NCI-H2081 treated with DMSO at 0.1 percent for 48 hours (cell line): ENCODE results near the gene FCN3.

ENCODE experiments used
- DNase-seq: peaks from one replicate; lab custom pipeline; 2025; lab: John Stamatoyannopoulos, UW

The FCN3 gene

GRCh38 chr1:27380224-27380623 lies 5.6 kb upstream of the FCN3 start:
- no peak for DNase-seq

- DNase-seq: no peak
Measured at GRCh38 chr1:27379564-27380122, 5.0 kb upstream of the FCN3 start.

GRCh38 chr1:27377760-27378495 lies 3.3 kb upstream of the FCN3 start:
- DNase-seq: no peak

GRCh38 chr1:27372808-27373690 lies 1.6 kb downstream of the FCN3 start:
- DNase-seq: no peak

GRCh38 chr1:27372022-27372807 lies 2.4 kb downstream of the FCN3 start:
- DNase-seq: no peak

GRCh38 chr1:27368869-27369582 lies 5.6 kb downstream of the FCN3 start:
- no peak for DNase-seq

GRCh38 chr1:27367160-27367650 lies 7.4 kb downstream of the FCN3 start:
- no peak for DNase-seq

GRCh38 chr1:27366411-27367159 lies 8.0 kb downstream of the FCN3 start, which contains the start of gene MAP3K6:
Gene MAP3K6, minus strand, starts transcription at chr1:27366961. Its CDS starts 364 bp downstream, at chr1:27366597.
- DNase-seq: no peak

- no peak for DNase-seq
Measured at GRCh38 chr1:27366113-27366410, 8.6 kb downstream of the FCN3 start.

GRCh38 chr1:27365372-27366112 lies 9.1 kb downstream of the FCN3 start:
- no peak for DNase-seq

- no peak for DNase-seq
Measured at GRCh38 chr1:27364696-27365371, 9.8 kb downstream of the FCN3 start.

- no peak for DNase-seq
Measured at GRCh38 chr1:27363766-27364695, 10.6 kb downstream of the FCN3 start.

- no peak for DNase-seq
Measured at GRCh38 chr1:27361553-27361952, 13.1 kb downstream of the FCN3 start.

- DNase-seq: no peak
Measured at GRCh38 chr1:27361044-27361402, 13.6 kb downstream of the FCN3 start.

- no peak for DNase-seq
Measured at GRCh38 chr1:27360159-27361043, 14.2 kb downstream of the FCN3 start.

- no peak for DNase-seq
Measured at GRCh38 chr1:27359822-27360158, 14.8 kb downstream of the FCN3 start.

- no peak for DNase-seq
Measured at GRCh38 chr1:27358928-27359313, 15.7 kb downstream of the FCN3 start.
